A549 (cell line): ENCODE results near the gene TTF1. TPM values are rescaled to one million over a fixed set of nuclear protein-coding genes. Genes with fewer than 3 reads are reported as not detected.

Source experiments
- ATAC-seq, 2 experiments: fragments of 200-7000 bp in 1 of 2; fragments of >200 bp in 1 of 2; cut with Nextera tagmentation in 1 of 2; cut with Tn5 transposase in 1 of 2; 3 replicates each; pipeline versions ENCODE4 v1.8.0 to v1.9.1; 2018 to 2020; ENCODE audit warnings: mild to moderate bottlenecking in 1 of 2, moderate library complexity in 1 of 2
- CTCF ChIA-PET: fragments of 300-600 bp; sonication (Branson Sonifier 250); formaldehyde crosslinking; extraction: SDS; loops from one replicate; lab custom pipeline; 2021; ENCODE audit warnings: antibody characterized with exemption, inconsistent platforms; lab: Yijun Ruan, JAX
- POLR2A ChIA-PET: fragments of 350-600 bp; formaldehyde crosslinking; extraction: SDS; loops from one replicate; lab custom pipeline; 2021; ENCODE audit warnings: antibody characterized with exemption, inconsistent platforms; lab: Yijun Ruan, JAX
- DNase-seq, 2 experiments: peaks; one replicate each; pipeline versions ENCODE4 v3.0.0 to v3.0.0-alpha.2; 2011 to 2016; ENCODE audit warnings: low read depth in 1 of 2, low spot score in 1 of 2
- FAIRE-seq: peaks from 2 replicates; lab custom pipeline; 2011; peaks lifted over from hg19 to GRCh38; lab: Jason Lieb, UNC
- H3K27ac ChIP-seq, 2 experiments: fragments of >200 bp; sonication (Bioruptor Twin); formaldehyde crosslinking; 3 replicates each; pipeline ENCODE4 v1.5.1; 2016 to 2017
- H3K4me1 ChIP-seq: fragments of >200 bp; sonication (Bioruptor Twin); formaldehyde crosslinking; 3 replicates; pipeline ENCODE4 v1.6.1; 2016
- H3K4me2 ChIP-seq: fragments of >200 bp; sonication (Bioruptor Twin); formaldehyde crosslinking; 3 replicates; pipeline ENCODE4 v1.6.1; 2016
- H3K4me3 ChIP-seq: fragments of >200 bp; sonication (Bioruptor Twin); formaldehyde crosslinking; 3 replicates; pipeline ENCODE4 v1.5.1; 2016
- H3K9me3 ChIP-seq: fragments of >200 bp; sonication (Bioruptor Twin); formaldehyde crosslinking; 3 replicates; pipeline ENCODE4 v1.6.1; 2016
- ATOH8 ChIP-seq: fragments of 250-450 bp; sonication (Bioruptor Pico); IDR thresholded peaks from 2 replicates; pipeline ENCODE4 v1.5.0; 2020; ENCODE audit warnings: low read depth, mild to moderate bottlenecking, moderate library complexity
- CEBPB ChIP-seq, 2 experiments: fragments of >200 bp in 1 of 2; sonication (Bioruptor Twin) in 1 of 2; formaldehyde crosslinking in 1 of 2; IDR thresholded peaks; 2 replicates each; pipeline ENCODE4 v1.6.1; 2012 to 2016
- CHD4 ChIP-seq: fragments of 200-600 bp; sonication (generic); IDR thresholded peaks from 2 replicates; pipeline ENCODE4 v1.6.1; 2016; ENCODE audit warnings: antibody characterized with exemption, mild to moderate bottlenecking, borderline replicate concordance
- CTCF ChIP-seq: fragments of >200 bp; sonication (Bioruptor Twin); formaldehyde crosslinking; IDR thresholded peaks from 3 replicates; pipeline ENCODE4 v1.5.1; 2016
- EP300 ChIP-seq, 2 experiments: fragments of >200 bp; sonication (Bioruptor Twin); formaldehyde crosslinking; IDR thresholded peaks; 2 replicates in 1 of 2; 3 replicates in 1 of 2; pipeline ENCODE4 v1.6.1; 2016 to 2017
- FOXS1 ChIP-seq: fragments of 250-450 bp; sonication (Bioruptor Pico); IDR thresholded peaks from 2 replicates; pipeline ENCODE4 v1.5.0; 2020; ENCODE audit warnings: mild to moderate bottlenecking, moderate library complexity
- GATA3 ChIP-seq: IDR thresholded peaks from 2 replicates; pipeline ENCODE4 v1.6.1; 2012; ENCODE audit warnings: borderline replicate concordance
- HDAC2 ChIP-seq: fragments of 200-600 bp; sonication (generic); IDR thresholded peaks from 2 replicates; pipeline ENCODE4 v1.6.1; 2016
- HEYL ChIP-seq: fragments of 250-450 bp; sonication (Bioruptor Pico); IDR thresholded peaks from 2 replicates; pipeline ENCODE4 v1.8.0; 2021; ENCODE audit warnings: mild to moderate bottlenecking, moderate library complexity
- HOXA7 ChIP-seq: fragments of 250-450 bp; sonication (Bioruptor Pico); IDR thresholded peaks from 2 replicates; pipeline ENCODE4 v1.5.0; 2020; ENCODE audit warnings: mild to moderate bottlenecking, moderate library complexity
- KDM1A ChIP-seq: fragments of 200-600 bp; sonication (generic); IDR thresholded peaks from 2 replicates; pipeline ENCODE4 v1.6.1; 2016; ENCODE audit warnings: low read depth, mild to moderate bottlenecking
- MAFK ChIP-seq: fragments of 450-650 bp; IDR thresholded peaks from 2 replicates; pipeline ENCODE4 v1.6.1; 2014; ENCODE audit not compliant: partially characterized antibody
- MAZ ChIP-seq: fragments of 150-350 bp; IDR thresholded peaks from 2 replicates; pipeline ENCODE4 v1.6.1; 2014; ENCODE audit warnings: antibody characterized with exemption, low read depth, low read length, borderline replicate concordance
- NPAS2 ChIP-seq: fragments of 250-450 bp; sonication (Bioruptor Pico); IDR thresholded peaks from 2 replicates; pipeline ENCODE4 v1.8.0; 2022; ENCODE audit warnings: mild to moderate bottlenecking, moderate library complexity, borderline replicate concordance
- POLR2AphosphoS2 ChIP-seq: conservative IDR thresholded peaks from 2 replicates; pipeline ENCODE4 v1.6.1; 2012; ENCODE audit warnings: low read length, improper control_type of control experiment, inconsistent platforms
- REST ChIP-seq: fragments of 200-600 bp; sonication (generic); IDR thresholded peaks from 2 replicates; pipeline ENCODE4 v1.6.1; 2016; ENCODE audit warnings: antibody characterized with exemption, mild to moderate bottlenecking, moderate library complexity
- RFX5 ChIP-seq: fragments of 450-650 bp; IDR thresholded peaks from 2 replicates; pipeline ENCODE4 v1.7.1; 2014; ENCODE audit warnings: antibody characterized with exemption, mild to moderate bottlenecking, moderate library complexity
- SMC3 ChIP-seq: fragments of >200 bp; sonication (Bioruptor Twin); formaldehyde crosslinking; IDR thresholded peaks from 3 replicates; pipeline ENCODE4 v1.6.1; 2018; ENCODE audit warnings: inconsistent platforms
- SREBF2 ChIP-seq: fragments of 450-650 bp; IDR thresholded peaks from 2 replicates; pipeline ENCODE4 v1.6.1; 2014; ENCODE audit warnings: mild to moderate bottlenecking, moderate library complexity
- USF2 ChIP-seq: fragments of 450-650 bp; IDR thresholded peaks from 2 replicates; pipeline ENCODE4 v1.6.1; 2014; ENCODE audit warnings: antibody characterized with exemption
- ZNF302 ChIP-seq: fragments of 250-450 bp; sonication (Bioruptor Pico); IDR thresholded peaks from 2 replicates; pipeline ENCODE4 v1.9.0; 2021; ENCODE audit warnings: inconsistent platforms, mild to moderate bottlenecking, moderate library complexity
- ZSCAN20 ChIP-seq: fragments of 250-450 bp; sonication (Bioruptor Pico); IDR thresholded peaks from 2 replicates; pipeline ENCODE4 v1.8.0; 2022; ENCODE audit warnings: mild to moderate bottlenecking, moderate library complexity
- WGBS: methylation state at CpG from one replicate; pipeline ENCODE4 v1.1.6; 2017; ENCODE audit errors: missing lambda C conversion rate; 5-methylcytosine and 5-hydroxymethylcytosine counted together
- polyA plus RNA-seq, 4 experiments: library from polyadenylated mRNA; depleted of rRNA in 3 of 4; stranded (reverse); fragments of >200 nt; fragmentation: RNase III in 1 of 4; extraction: RNeasy Plus Mini Kit Qiagen cat#74134 plus additional on column Dnase treatment in 1 of 4; gene quantifications; 2 replicates in 3 of 4; 3 replicates in 1 of 4; pipeline ENCODE4 v1.2.3, GENCODE V29; 2011 to 2017
- TF ChIP-seq, protein P1 (sequence below): IDR thresholded peaks from 2 replicates; pipeline ENCODE4 v1.6.1; 2012; ENCODE audit warnings: low read depth, borderline replicate concordance
- TF ChIP-seq, protein P2 (sequence below): IDR thresholded peaks from 2 replicates; pipeline ENCODE4 v1.6.1; 2012
- TF ChIP-seq, protein P3 (sequence below): fragments of >200 bp; sonication (Bioruptor Twin); formaldehyde crosslinking; IDR thresholded peaks from 3 replicates; pipeline ENCODE4 v1.6.1; 2016

The TTF1 gene
- polyA plus RNA-seq, 2 of the 4 experiments (the other 2 are of a cell fraction), result 11.4 to 16.0 TPM

- 63% methylated on average over 10 of the region's 10 CpGs for whole genome bisulfite sequencing
- no peak for DNase-seq
- H3K4me3 ChIP-seq, result no peak overlapping the region
- TF ChIP-seq HOXA7 (CRISPR knock-in tag) (no peak), CEBPB (IDR thresholded peaks at IDR 0.05) (no peak), RFX5 (no peak), GATA3 (no peak), ATOH8 (CRISPR knock-in tag) (no peak)
- TF ChIP-seq, protein P1, sequence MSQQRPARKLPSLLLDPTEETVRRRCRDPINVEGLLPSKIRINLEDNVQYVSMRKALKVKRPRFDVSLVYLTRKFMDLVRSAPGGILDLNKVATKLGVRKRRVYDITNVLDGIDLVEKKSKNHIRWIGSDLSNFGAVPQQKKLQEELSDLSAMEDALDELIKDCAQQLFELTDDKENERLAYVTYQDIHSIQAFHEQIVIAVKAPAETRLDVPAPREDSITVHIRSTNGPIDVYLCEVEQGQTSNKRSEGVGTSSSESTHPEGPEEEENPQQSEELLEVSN, result no peak
- TF ChIP-seq, protein P2, sequence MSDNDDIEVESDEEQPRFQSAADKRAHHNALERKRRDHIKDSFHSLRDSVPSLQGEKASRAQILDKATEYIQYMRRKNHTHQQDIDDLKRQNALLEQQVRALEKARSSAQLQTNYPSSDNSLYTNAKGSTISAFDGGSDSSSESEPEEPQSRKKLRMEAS, result no peak
- TF ChIP-seq, all 56 proteins: peak for 0
- no peak overlapping the region for H3K4me2 ChIP-seq
- POLR2A ChIA-PET, result no interaction called here
- CTCF ChIA-PET, result no interaction called here
- ATAC-seq, result no peak
- H3K27ac ChIP-seq, result no peak overlapping the region
- no peaks in the 10 kb centered on the region for H3K4me1 ChIP-seq
- H3K9me3 ChIP-seq, result no peaks in the 10 kb centered on the region
- FAIRE-seq, result no peak
Measured at GRCh38 chr9:132451276-132451675, 44.6 kb upstream of the TTF1 start.

DNA sequence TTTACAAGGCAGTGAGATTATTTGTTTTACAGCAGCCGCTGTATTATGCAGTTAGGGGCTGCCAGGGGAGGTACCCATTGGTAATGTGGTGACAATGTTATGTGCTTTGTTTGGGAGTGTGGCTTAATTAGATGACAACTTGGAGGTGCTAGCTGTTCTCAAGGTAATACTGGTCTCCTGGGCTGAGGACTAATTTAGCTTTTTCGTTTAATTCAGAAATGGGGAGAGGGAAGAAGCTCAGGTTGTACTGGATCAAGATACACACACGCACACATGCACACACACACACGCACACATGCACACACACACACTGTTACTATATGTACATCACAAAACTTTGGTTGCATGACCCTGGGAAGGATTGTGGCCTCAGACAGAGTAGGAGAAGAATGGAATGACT is 41.3 kb upstream of the TTF1 start:
- 47% methylated on average over 4 of the region's 4 CpGs for whole genome bisulfite sequencing
- TF ChIP-seq, protein P3, sequence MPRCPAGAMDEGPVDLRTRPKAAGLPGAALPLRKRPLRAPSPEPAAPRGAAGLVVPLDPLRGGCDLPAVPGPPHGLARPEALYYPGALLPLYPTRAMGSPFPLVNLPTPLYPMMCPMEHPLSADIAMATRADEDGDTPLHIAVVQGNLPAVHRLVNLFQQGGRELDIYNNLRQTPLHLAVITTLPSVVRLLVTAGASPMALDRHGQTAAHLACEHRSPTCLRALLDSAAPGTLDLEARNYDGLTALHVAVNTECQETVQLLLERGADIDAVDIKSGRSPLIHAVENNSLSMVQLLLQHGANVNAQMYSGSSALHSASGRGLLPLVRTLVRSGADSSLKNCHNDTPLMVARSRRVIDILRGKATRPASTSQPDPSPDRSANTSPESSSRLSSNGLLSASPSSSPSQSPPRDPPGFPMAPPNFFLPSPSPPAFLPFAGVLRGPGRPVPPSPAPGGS, result no peak
- no peak for TF ChIP-seq MAFK
- no peak for TF ChIP-seq CTCF
- TF ChIP-seq MAZ, result no peak
- TF ChIP-seq SMC3, result no peak
- no peak for TF ChIP-seq USF2
- TF ChIP-seq ZNF302, result no peak
- no peak for TF ChIP-seq ATOH8 (CRISPR knock-in tag)
- no peak for TF ChIP-seq FOXS1 (CRISPR knock-in tag)
- no peak for TF ChIP-seq CHD4
- no peak for TF ChIP-seq HEYL (CRISPR knock-in tag)
- TF ChIP-seq REST, result no peak
- TF ChIP-seq SREBF2, result no peak
- TF ChIP-seq POLR2AphosphoS2, result no peak
- TF ChIP-seq ZSCAN20, result no peak
- no peak for TF ChIP-seq KDM1A
- no peak for TF ChIP-seq NPAS2
- no peak for TF ChIP-seq EP300 (IDR thresholded peaks at IDR 0.05)
- no peak for TF ChIP-seq HDAC2
- TF ChIP-seq RFX5, result no peak
- POLR2A ChIA-PET, result interaction anchor here (0.5 kb wide), 1 partner anchor 445 kb away, joined by 4 read pairs; no protein-coding TSS in a partner anchor

More for the DNA sequence above, 41.3 kb upstream of the TTF1 start:
- DNase-seq, result no peak
- FAIRE-seq, result no peak
- no peak overlapping the region for H3K27ac ChIP-seq
- H3K4me1 ChIP-seq, result no peaks in the 10 kb centered on the region
- H3K9me3 ChIP-seq, result no peaks in the 10 kb centered on the region
- no peak for ATAC-seq
- H3K4me3 ChIP-seq, result no peak overlapping the region
- CTCF ChIA-PET, result interaction anchor here (1.3 to 1.5 kb wide), 2 partner anchors 8 to 10 kb away, joined by 3 to 4 read pairs; no protein-coding TSS in a partner anchor
- H3K4me2 ChIP-seq, result no peak overlapping the region
